Measurements from ENCODE around the gene ARMC10. TPM values are rescaled to one million over a fixed set of nuclear protein-coding genes. Genes with fewer than 3 reads are reported as not detected.

The ARMC10 gene
- total and polyA plus RNA-seq, 2 donors (not counting 3 experiments of a cell fraction or from before 2014, with no cell fraction given), result 16.6 to 39.2 TPM

DNA sequence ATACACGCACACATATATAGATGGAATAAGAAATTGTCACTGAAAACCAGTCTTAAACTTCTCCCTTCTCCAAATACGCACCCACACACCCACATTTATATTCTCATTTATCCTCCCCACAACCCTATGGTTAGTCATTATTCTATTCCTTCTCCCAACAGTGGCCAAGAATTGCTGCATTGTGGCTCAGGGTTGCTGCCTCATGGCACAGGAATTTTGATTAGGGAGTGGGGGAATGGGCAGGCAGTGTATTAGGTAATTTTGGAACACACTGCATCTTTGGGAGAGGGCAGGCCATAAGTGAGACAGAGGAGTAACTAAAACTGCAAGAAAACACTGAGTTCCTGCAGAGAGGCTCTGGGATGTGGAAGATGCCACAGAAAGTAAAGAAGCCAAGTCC lies 38.2 kb downstream of the ARMC10 start:
- FAIRE-seq (no peak), DNase-seq (ENCODE audit: low read depth, low spot score) (no peak)
- H4K20me1 ChIP-seq (replicated peaks; ENCODE audit: control insufficient read depth, extremely low read depth, insufficient read depth, low read length), result no peaks in the 10 kb centered on the region
- no TSS peak for BruUV-seq (replicated peaks)
- H3K9me1 ChIP-seq (replicated peaks; ENCODE audit: control insufficient read depth, extremely low read depth, insufficient read depth, low read length), result no peaks in the 10 kb centered on the region
- ChIA-PET CTCF (no interaction called here), POLR2A (no interaction called here)
- TF ChIP-seq POLR2A (IDR thresholded peaks at IDR 0.05; ENCODE audit: low read depth, low read length) (no peak), GATA2 (IDR thresholded peaks at IDR 0.05; ENCODE audit: insufficient read depth, insufficient read length, low read depth, low read length) (no peak), MYC (IDR thresholded peaks at IDR 0.05; ENCODE audit: low read depth, low read length) (no peak), EZH2 (IDR thresholded peaks at IDR 0.05; ENCODE audit: borderline replicate concordance, low read depth, low read length, severe bottlenecking) (no peak), FOS (IDR thresholded peaks at IDR 0.05; ENCODE audit: borderline replicate concordance, insufficient read depth, low read length) (no peak), POLR2AphosphoS5 (IDR thresholded peaks at IDR 0.05; ENCODE audit: insufficient read depth, low read depth, low read length) (no peak), JUN (IDR thresholded peaks at IDR 0.05; ENCODE audit: borderline replicate concordance, insufficient read depth, insufficient read length, low read depth) (no peak)
- TF ChIP-seq, protein P1, sequence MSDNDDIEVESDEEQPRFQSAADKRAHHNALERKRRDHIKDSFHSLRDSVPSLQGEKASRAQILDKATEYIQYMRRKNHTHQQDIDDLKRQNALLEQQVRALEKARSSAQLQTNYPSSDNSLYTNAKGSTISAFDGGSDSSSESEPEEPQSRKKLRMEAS (IDR thresholded peaks at IDR 0.05; ENCODE audit: insufficient read depth, insufficient read length), result no peak
- TF ChIP-seq, protein P2, sequence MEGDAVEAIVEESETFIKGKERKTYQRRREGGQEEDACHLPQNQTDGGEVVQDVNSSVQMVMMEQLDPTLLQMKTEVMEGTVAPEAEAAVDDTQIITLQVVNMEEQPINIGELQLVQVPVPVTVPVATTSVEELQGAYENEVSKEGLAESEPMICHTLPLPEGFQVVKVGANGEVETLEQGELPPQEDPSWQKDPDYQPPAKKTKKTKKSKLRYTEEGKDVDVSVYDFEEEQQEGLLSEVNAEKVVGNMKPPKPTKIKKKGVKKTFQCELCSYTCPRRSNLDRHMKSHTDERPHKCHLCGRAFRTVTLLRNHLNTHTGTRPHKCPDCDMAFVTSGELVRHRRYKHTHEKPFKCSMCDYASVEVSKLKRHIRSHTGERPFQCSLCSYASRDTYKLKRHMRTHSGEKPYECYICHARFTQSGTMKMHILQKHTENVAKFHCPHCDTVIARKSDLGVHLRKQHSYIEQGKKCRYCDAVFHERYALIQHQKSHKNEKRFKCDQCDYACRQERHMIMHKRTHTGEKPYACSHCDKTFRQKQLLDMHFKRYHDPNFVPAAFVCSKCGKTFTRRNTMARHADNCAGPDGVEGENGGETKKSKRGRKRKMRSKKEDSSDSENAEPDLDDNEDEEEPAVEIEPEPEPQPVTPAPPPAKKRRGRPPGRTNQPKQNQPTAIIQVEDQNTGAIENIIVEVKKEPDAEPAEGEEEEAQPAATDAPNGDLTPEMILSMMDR (IDR thresholded peaks at IDR 0.05; ENCODE audit: extremely low read depth in 1 of 2, insufficient read depth in 1 of 2, low read depth in 1 of 2, low read length in 2 of 2), result no peak
- no peaks in the 10 kb centered on the region for H3K36me3 ChIP-seq (ENCODE audit: control insufficient read depth in 2 of 2, extremely low read depth in 1 of 2, insufficient read depth in 2 of 2, low read length in 2 of 2)
- no peak overlapping the region for H3K9ac ChIP-seq (replicated peaks; ENCODE audit: extremely low read depth, insufficient read depth, low read length)
- dilution Hi-C loops (cut with MboI; ENCODE audit: extremely low pct_ligation_motif_present, low sequenced_read_pairs), result no loop called here
- intact Hi-C loops (cut with micrococcal nuclease), result no loop called here
- H3K9me3 ChIP-seq (replicated peaks; ENCODE audit: control insufficient read depth, insufficient read depth, low read length), result no peaks in the 10 kb centered on the region
- H3K79me2 ChIP-seq (ENCODE audit: control insufficient read depth, insufficient read depth, low read length), result no peaks in the 10 kb centered on the region
- no peaks in the 10 kb centered on the region for H3K4me1 ChIP-seq (ENCODE audit: control insufficient read depth, extremely low read depth, insufficient read depth, low read length)
- no peak overlapping the region for H3K4me3 ChIP-seq (replicated peaks in 1 of 3; ENCODE audit: insufficient read depth in 1 of 3, low read depth in 1 of 3, low read length in 3 of 3)
- H3K27ac ChIP-seq (ENCODE audit: insufficient read depth, low read depth, low read length), result no peak overlapping the region
- H3K4me2 ChIP-seq (ENCODE audit: insufficient read depth, low read length), result no peak overlapping the region
- no peak overlapping the region for H2AFZ ChIP-seq (ENCODE audit: low read depth, low read length)
- no peaks in the 10 kb centered on the region for H3K27me3 ChIP-seq (ENCODE audit: control insufficient read depth in 2 of 2, insufficient read depth in 2 of 2, low read length in 2 of 2)

Measured in endothelial cell of umbilical vein (primary cell).